DOHH2 (cell line): Measurements from ENCODE around the gene EVC2.

Source experiments
- H3F3A ChIP-seq: fragments of 200-600 bp; sonication (generic), shearing (Covaris generic); 2 replicates; pipeline ENCODE4 v1.6.0; 2016; ENCODE audit warnings: antibody characterized with exemption, mild to moderate bottlenecking; ENCODE audit not compliant: control insufficient read depth, insufficient read depth
- H3K27ac ChIP-seq: fragments of 200-600 bp; sonication (generic); 2 replicates; pipeline ENCODE4 v1.5.1; 2014; ENCODE audit warnings: low read depth, mild to moderate bottlenecking, low read length, moderate library complexity
- H3K27me3 ChIP-seq: fragments of 200-600 bp; sonication (generic); 2 replicates; pipeline ENCODE4 v1.6.1; 2014; ENCODE audit warnings: mild to moderate bottlenecking, low read length, mixed read lengths; ENCODE audit not compliant: control insufficient read depth
- H3K36me3 ChIP-seq: fragments of 200-600 bp; sonication (generic); 2 replicates; pipeline ENCODE4 v1.6.1; 2014; ENCODE audit warnings: mild to moderate bottlenecking, low read length, moderate library complexity, mixed read lengths; ENCODE audit not compliant: control insufficient read depth
- H3K4me1 ChIP-seq: fragments of 200-600 bp; sonication (generic); 2 replicates; pipeline ENCODE4 v1.6.1; 2014; ENCODE audit warnings: mild to moderate bottlenecking, low read length, mixed read lengths; ENCODE audit not compliant: control insufficient read depth
- H3K4me2 ChIP-seq: fragments of 200-600 bp; sonication (generic); 2 replicates; pipeline ENCODE4 v1.6.0; 2014; ENCODE audit warnings: mild to moderate bottlenecking, low read length, moderate library complexity
- H3K4me3 ChIP-seq: fragments of 200-600 bp; sonication (generic); 2 replicates; pipeline ENCODE4 v1.5.1; 2014; ENCODE audit warnings: mild to moderate bottlenecking, low read length, mixed read lengths
- H3K79me2 ChIP-seq: fragments of 200-600 bp; sonication (generic); 2 replicates; pipeline ENCODE4 v1.6.1; 2014; ENCODE audit warnings: mild to moderate bottlenecking, low read length, mixed read lengths; ENCODE audit not compliant: control insufficient read depth
- H3K9me2 ChIP-seq: fragments of 200-600 bp; sonication (generic); replicated peaks from 2 replicates; pipeline ENCODE4 v1.6.1; 2014; ENCODE audit warnings: mild to moderate bottlenecking, low read length, mixed read lengths; ENCODE audit not compliant: control insufficient read depth
- H3K9me3 ChIP-seq: fragments of 200-600 bp; sonication (generic); 2 replicates; pipeline ENCODE4 v1.6.1; 2014; ENCODE audit warnings: antibody characterized with exemption, low read length, mixed read lengths; ENCODE audit not compliant: control insufficient read depth, insufficient read depth
- H4K20me1 ChIP-seq: fragments of 200-600 bp; sonication (generic); 2 replicates; pipeline ENCODE4 v1.6.0; 2014; ENCODE audit warnings: low read depth, mild to moderate bottlenecking, antibody characterized with exemption, low read length, moderate library complexity; ENCODE audit not compliant: control insufficient read depth, insufficient read depth
- CTCF ChIP-seq: fragments of 200-600 bp; sonication (generic); IDR thresholded peaks from one replicate; pipeline ENCODE4 v1.5.1; 2014; ENCODE audit warnings: antibody characterized with exemption, mild to moderate bottlenecking, low read depth, low read length; ENCODE audit not compliant: poor library complexity, severe bottlenecking
- EZH2phosphoT487 ChIP-seq: fragments of 200-600 bp; sonication (generic); IDR thresholded peaks from 2 replicates; pipeline ENCODE4 v1.6.1; 2017; ENCODE audit warnings: borderline replicate concordance, mild to moderate bottlenecking, antibody characterized with exemption, low read length, moderate library complexity, mixed read lengths

Gene EVC2

GRCh38 chr4:5541169-5541568, 167.2 kb downstream of the EVC2 start:
- Histone ChIP-seq H3K27ac (no peak overlapping the region), H3K79me2 (no peaks in the 10 kb centered on the region), H3F3A (no peaks in the 10 kb centered on the region), H3K9me2 (no peaks in the 10 kb centered on the region), H3K27me3 (no peaks in the 10 kb centered on the region), H4K20me1 (no peaks in the 10 kb centered on the region), H3K4me1 (no peaks in the 10 kb centered on the region), H3K4me3 (no peak overlapping the region), H3K4me2 (no peak overlapping the region), H3K9me3 (no peaks in the 10 kb centered on the region), H3K36me3 (no peaks in the 10 kb centered on the region)
- TF ChIP-seq CTCF (no peak), EZH2phosphoT487 (no peak)

GRCh38 chr4:5539584-5539983, 168.8 kb downstream of the EVC2 start:
- H3K27ac ChIP-seq: no peak overlapping the region
- H3F3A ChIP-seq: no peaks in the 10 kb centered on the region
- H4K20me1 ChIP-seq: no peaks in the 10 kb centered on the region
- H3K9me3 ChIP-seq: no peaks in the 10 kb centered on the region
- no peaks in the 10 kb centered on the region for H3K4me1 ChIP-seq
- H3K9me2 ChIP-seq: no peaks in the 10 kb centered on the region
- TF ChIP-seq EZH2phosphoT487 (no peak), CTCF (no peak)
- no peaks in the 10 kb centered on the region for H3K79me2 ChIP-seq
- no peaks in the 10 kb centered on the region for H3K27me3 ChIP-seq
- no peak overlapping the region for H3K4me2 ChIP-seq
- H3K36me3 ChIP-seq: no peaks in the 10 kb centered on the region
- no peak overlapping the region for H3K4me3 ChIP-seq

GRCh38 chr4:5532100-5532499, 176.3 kb downstream of the EVC2 start:
- no peak for TF ChIP-seq CTCF
- TF ChIP-seq EZH2phosphoT487: no peak
- no peaks in the 10 kb centered on the region for H3K79me2 ChIP-seq
- no peaks in the 10 kb centered on the region for H3K27me3 ChIP-seq
- H3K36me3 ChIP-seq: no peaks in the 10 kb centered on the region
- no peak overlapping the region for H3K4me3 ChIP-seq
- H3K9me2 ChIP-seq: no peaks in the 10 kb centered on the region
- no peak overlapping the region for H3K4me2 ChIP-seq
- no peaks in the 10 kb centered on the region for H3K9me3 ChIP-seq
- no peaks in the 10 kb centered on the region for H4K20me1 ChIP-seq
- H3F3A ChIP-seq: no peaks in the 10 kb centered on the region
- no peak overlapping the region for H3K27ac ChIP-seq
- no peaks in the 10 kb centered on the region for H3K4me1 ChIP-seq

- H4K20me1 ChIP-seq: no peaks in the 10 kb centered on the region
- no peak overlapping the region for H3K27ac ChIP-seq
- no peaks in the 10 kb centered on the region for H3K79me2 ChIP-seq
- no peaks in the 10 kb centered on the region for H3K36me3 ChIP-seq
- H3K4me2 ChIP-seq: no peak overlapping the region
- no peaks in the 10 kb centered on the region for H3K4me1 ChIP-seq
- no peaks in the 10 kb centered on the region for H3K9me2 ChIP-seq
- no peak for TF ChIP-seq EZH2phosphoT487
- no peak for TF ChIP-seq CTCF
- H3K9me3 ChIP-seq: no peaks in the 10 kb centered on the region
- H3K4me3 ChIP-seq: no peak overlapping the region
- H3F3A ChIP-seq: no peaks in the 10 kb centered on the region
- no peaks in the 10 kb centered on the region for H3K27me3 ChIP-seq
Measured at GRCh38 chr4:5528031-5528436, 180.3 kb downstream of the EVC2 start.
